HG03521 (cell line): ENCODE data around the gene HOXA6.

Experiments
- ATAC-seq: cut with Tn5 transposase; IDR thresholded peaks from one replicate; pipeline ENCODE4 v1.9.1; 2021; ENCODE audit warnings: mild to moderate bottlenecking, moderate library complexity; ENCODE audit not compliant: unreplicated experiment

The HOXA6 gene

GRCh38 chr7:27185013-27185853, 37.7 kb upstream of the HOXA6 start, which contains the start of gene HOXA11:
HOXA11 (minus strand) TSS chr7:27185232; CDS start chr7:27185144, 88 bp downstream.
- no peak for ATAC-seq

- ATAC-seq = peak; percentile 37
Measured at GRCh38 chr7:27184337-27185012, 36.9 kb upstream of the HOXA6 start.

- no peak for ATAC-seq
Measured at GRCh38 chr7:27183682-27184336, 36.2 kb upstream of the HOXA6 start.

- ATAC-seq = no peak
Measured at GRCh38 chr7:27182861-27183681, 35.5 kb upstream of the HOXA6 start.

DNA sequence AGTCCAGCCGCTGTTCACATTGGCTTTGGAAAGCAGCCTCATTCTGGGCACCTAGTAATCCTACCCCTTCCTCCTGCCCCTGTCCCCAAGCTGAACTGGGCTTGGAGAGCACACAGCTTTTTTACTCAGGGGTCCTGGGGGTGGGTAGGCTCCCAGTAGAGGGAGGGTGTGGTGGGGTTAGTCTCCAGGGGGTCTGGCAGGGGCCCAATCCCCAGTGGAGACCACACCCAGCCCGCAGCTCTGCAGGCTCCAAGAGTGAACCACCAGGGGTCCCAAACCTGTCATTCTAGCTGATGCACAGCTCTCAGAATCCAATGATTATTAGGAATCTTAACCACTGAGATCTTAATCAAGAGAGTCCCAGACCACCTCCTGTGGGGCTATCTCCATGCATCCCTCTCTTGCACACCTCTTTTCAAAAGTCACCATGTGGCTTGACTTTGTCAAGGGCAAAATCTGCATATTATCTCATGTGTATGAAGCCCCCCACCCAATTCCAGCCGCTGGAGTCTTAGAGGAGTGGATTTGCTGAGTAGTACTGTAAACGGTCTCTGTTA, 34.8 kb upstream of the HOXA6 start:
- ATAC-seq = no peak

GRCh38 chr7:27181795-27182275, 34.3 kb upstream of the HOXA6 start:
- ATAC-seq = no peak

- no peak for ATAC-seq
Measured at GRCh38 chr7:27180431-27181420, 33.2 kb upstream of the HOXA6 start.

DNA sequence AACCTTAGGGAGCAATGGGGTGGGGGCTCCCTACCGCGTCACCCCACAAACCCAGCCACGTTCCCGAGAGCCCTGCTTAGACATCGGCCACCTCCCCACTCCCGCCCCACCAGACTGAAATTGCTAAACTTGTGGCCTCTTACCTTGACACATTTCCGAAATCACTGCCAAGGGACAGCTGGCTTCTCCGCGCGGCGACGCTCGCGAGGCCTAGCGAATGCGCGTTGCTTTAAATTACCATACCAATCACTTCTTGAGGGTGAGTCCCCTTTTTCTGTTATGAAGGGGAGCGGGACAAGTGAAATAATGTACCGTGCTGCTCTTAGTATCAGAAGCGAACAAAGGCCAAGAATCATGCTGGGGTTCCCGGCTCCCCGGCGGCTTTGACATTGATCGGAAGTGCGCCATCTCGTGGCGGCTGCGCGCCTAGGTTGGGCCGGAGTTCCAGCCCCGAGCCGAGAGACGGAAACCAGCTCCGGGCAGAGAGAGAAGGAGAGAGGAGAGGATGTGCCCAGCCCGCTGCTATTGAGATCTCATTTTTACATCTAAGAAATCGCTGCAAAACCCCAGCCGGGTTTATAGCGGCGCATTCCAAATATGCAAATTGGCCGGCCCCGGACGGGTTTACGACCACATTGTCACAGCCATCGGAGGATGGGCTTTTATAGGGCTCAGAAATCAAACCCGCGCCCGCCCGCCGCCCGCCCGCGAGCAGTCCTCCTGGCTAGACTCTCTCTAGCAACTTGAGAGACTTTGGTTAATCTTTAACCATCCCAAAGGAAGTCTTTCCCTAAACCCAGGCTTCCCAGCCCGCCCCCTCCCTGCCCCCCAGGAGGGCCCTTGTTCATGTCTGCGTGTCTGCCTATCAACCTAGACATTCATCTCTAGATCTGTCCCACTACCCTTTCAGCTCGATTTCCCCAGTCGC, 32.2 kb upstream of the HOXA6 start:
- no peak for ATAC-seq

- ATAC-seq = no peak
Measured at GRCh38 chr7:27179030-27179429, 31.5 kb upstream of the HOXA6 start.

DNA sequence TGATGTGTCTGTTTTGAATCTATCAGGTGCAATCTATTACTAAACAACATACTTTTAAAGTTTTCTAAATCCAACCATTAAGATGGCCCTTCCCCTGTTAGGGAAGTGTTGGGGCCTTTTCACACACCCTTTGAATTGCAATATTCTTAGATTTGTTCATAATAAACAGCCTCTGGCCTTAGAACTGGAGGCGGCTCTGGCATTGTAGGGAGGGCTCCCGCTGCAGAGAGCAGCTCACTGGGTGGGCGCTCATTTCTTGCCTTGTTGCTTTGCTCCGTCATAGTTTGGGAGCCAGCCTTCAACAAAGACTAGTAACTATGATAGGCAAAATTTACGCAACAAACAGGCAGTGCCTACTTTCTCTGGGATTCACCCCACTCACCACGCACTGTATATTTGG, 30.8 kb upstream of the HOXA6 start:
- no peak for ATAC-seq

DNA sequence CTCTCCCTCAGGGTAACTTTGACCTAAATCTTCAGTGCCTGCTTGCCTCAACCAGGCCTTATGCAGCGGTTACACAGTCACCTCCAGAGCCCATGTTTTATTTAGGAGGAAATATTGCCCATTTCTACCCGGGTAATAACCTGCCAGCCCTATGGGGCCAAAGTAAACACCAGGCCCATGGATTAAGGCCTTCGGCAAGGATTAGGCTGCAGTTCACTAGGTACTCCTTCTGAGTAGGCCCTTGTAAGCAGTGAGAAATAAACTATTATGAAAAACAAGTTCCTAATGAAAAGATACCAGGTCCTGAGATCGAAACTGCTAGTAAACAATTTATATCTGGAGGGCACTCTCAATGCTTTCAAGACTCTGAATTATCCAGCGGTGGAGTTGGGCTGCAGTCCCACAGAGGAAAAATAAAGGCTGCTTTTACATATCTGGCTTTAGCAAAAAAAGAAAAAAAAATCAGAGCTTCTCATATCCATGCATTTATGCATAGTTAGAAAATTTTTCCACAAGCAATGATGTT, 30.3 kb upstream of the HOXA6 start:
- ATAC-seq = no peak

DNA sequence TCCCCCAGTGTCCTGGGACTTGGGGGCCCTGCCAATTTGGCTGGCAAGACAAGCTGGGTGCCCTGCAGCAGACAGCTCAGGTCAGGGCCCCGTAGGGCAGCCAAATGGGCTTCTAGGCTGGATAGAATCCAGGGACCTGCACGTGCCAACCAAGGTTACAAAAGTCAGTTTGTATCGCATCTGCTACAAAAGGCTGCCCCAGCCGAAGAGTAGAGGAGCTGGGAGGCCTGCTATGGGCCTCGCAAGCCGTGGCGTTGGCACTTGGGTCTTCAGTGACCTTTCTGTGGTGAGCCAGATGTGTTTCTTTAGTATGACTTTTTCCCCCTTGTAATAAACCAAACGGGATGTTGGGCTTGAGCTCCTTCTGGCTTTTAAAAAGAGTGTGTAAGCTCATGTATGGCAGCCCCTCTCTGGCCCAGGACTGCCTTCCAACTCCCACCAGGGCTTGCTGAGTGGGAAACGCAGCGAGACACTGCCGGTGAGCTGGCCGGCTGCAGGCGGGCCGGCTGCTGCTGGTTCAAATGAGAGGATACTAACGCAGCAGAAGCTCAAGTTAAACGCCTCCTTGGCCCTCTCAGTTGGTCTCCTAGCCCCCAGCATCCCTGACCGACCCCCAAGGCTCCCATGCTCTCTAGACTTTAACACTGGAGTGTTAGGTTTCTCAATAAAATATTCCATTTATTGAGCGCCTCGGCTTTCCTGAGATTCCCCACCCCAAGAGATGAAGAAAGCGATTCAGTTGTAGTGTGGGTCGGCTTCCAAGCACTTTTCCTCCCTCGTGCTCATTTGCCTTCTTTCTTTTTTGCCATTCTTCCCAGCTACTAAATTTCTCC, 29.6 kb upstream of the HOXA6 start:
- ATAC-seq = no peak

DNA sequence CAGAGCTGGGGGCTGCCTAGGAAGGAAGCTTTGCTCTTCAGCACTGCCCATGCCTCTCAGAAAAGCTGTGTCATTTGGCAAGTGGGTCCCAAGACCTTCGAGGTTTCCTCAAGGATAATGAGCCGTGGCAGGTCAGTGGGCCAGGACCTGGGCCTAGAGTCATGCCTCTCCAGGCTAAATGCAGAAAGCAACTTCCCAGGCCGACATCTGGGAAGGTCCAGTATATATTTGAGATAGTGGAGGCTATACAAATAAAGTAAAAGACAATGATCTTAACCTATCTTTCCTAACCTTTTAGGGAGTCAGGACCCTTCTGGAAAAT, 28.9 kb upstream of the HOXA6 start:
- no peak for ATAC-seq

DNA sequence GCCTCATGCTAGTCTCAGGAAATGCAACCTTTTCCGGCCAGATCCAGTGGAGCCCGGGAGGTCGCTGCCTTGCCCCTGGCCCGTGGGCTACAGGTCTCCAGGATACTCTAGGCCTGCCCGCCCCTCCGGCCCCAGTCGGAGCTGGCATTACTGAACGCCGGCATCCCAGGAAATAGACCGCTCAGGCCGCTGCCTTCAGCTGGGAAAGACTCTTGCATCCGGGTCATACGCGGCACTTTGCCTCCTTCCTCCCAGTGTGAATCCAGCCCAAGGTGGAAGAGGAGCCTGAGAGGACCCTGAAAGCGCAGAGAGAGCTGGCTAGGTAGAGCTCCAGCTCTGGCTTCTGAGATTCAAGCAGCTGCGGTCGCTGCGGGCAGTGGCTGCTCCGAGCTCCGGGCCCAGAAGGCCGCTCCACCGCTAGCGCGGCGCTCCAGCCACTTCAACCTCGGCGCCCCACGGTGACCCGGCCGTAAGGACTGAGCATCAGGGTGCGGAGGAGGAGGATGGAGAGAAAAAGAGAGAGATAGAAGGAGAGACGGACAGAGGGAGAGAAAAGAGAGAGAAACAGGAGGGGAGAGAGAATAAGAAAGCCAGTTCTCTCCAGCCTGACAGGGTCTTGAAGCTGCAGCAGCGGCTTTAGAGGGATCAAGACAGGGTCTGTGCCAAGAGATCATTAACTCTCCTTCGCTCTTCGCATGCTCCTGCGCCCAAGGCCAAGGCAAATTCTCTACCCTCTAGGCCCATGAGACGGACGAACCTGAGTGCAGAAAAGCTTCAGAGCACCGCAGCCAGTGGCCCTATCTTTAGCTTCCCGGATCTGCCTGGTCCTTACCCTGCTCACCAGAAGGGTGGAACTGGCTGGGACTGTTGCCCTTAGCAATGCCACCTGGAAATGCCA, 28.3 kb upstream of the HOXA6 start:
- no peak for ATAC-seq

DNA sequence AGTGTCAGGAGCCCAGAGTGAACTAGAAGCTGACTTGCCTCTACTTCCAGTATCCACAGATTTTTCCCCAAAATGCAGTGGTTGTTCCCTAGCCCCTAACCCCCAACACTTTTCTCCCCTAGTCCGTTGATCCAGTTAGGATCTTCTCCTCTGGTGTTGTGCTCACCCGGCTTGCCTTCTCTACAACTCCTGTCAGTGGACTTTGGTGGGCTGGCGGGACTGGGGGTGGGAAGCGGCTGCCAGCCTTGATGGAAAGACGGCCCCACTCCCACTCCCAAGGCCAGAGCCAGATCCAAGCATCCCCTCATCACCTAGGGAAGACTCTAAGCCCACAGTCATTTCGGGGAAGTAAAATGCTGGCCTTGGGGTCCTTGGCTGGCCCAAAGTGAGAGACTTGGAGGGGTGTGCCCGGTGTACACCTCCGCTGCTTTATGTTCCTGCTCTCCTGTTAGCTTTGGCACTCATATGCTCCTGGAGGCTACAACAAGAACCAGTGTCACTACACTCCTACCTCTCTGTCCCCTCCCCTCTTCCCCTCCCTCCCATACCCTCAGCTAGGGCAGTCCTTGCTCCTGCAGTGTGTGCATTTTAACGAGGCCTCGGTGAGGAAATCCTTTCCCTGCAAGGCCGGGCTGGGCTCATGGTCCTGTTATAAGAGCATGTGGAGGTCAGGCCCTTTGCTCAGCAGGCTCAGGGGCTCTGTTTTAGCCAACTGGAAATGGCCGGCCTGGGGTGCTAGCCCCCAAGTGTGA, 27.5 kb upstream of the HOXA6 start:
- ATAC-seq = no peak
